ENCODE measurements around the gene PITRM1.
A peak's percentile ranks its signal among the peaks of the same experiment; 100 is the strongest.
"Not testable (repeated sequence)": the region's sequence is repeated elsewhere in the genome, so short reads cannot be mapped to it uniquely, and the experiment has no call there.

The PITRM1 gene

DNA sequence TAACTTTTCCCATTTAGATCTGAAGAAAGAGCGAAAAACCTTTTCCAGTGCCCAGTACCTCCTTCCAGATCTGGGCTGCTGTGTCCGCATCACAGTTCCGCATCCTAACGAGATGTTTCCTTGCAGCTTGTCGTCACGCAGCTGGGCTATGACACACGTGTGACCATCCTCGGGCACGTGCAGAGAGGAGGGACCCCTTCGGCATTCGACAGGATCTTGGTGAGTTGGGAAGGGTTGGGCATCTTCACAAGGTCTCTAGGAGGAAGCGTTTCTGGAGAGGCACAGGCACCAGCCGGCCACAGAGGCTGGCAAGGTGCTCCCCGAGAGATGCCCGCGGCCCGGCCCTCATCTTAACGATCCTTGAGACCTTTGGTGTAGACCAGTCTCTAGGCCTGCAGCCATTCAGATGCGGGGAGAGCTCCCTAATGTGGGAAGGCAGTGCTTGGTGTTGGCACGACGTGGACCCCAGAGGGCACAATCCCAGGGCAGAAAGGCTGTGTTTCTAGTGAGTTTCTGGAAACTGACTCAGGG is 63.9 kb downstream of the PITRM1 start:
- ChIA-PET CTCF (no interaction called here), POLR2A (ENCODE audit: low non-redundant PET) (no interaction called here)
- H3K27ac ChIP-seq: peak overlapping the region; percentile 98
- TF ChIP-seq, protein P1, sequence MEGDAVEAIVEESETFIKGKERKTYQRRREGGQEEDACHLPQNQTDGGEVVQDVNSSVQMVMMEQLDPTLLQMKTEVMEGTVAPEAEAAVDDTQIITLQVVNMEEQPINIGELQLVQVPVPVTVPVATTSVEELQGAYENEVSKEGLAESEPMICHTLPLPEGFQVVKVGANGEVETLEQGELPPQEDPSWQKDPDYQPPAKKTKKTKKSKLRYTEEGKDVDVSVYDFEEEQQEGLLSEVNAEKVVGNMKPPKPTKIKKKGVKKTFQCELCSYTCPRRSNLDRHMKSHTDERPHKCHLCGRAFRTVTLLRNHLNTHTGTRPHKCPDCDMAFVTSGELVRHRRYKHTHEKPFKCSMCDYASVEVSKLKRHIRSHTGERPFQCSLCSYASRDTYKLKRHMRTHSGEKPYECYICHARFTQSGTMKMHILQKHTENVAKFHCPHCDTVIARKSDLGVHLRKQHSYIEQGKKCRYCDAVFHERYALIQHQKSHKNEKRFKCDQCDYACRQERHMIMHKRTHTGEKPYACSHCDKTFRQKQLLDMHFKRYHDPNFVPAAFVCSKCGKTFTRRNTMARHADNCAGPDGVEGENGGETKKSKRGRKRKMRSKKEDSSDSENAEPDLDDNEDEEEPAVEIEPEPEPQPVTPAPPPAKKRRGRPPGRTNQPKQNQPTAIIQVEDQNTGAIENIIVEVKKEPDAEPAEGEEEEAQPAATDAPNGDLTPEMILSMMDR (conservative IDR thresholded peaks at IDR 0.05; ENCODE audit: low read depth): no peak
- no peak for DNase-seq (ENCODE audit: low spot score)

DNA sequence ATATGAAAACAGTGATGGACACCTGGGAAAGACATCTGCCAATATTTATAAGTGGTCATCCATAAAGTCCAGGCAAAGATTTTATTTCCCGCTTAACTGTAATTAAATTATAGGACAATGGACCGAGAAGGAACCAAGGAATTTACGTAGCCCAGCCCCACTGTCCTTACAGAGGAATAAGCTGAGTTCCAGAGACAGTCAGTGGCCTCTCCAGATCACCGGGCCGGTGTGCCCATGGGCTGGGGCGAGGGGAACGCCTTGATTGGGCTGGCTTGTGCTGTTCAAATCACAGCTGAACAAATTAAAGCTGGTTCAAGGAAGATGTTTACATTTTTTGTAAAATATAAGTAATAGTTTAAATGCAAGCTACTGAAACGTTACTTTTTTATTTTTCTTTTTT is 64.5 kb downstream of the PITRM1 start:
- no peak for DNase-seq (ENCODE audit: low spot score)
- CTCF ChIA-PET: no interaction called here
- TF ChIP-seq, protein P1 (conservative IDR thresholded peaks at IDR 0.05; ENCODE audit: low read depth): no peak
- POLR2A ChIA-PET (ENCODE audit: low non-redundant PET): interaction anchor here (0.6 to 1.0 kb wide), 2 partner anchors 27 to 40 kb away, joined by 3 read pairs; no protein-coding TSS in a partner anchor
- H3K27ac ChIP-seq: peak overlapping the region; percentile 98

DNA sequence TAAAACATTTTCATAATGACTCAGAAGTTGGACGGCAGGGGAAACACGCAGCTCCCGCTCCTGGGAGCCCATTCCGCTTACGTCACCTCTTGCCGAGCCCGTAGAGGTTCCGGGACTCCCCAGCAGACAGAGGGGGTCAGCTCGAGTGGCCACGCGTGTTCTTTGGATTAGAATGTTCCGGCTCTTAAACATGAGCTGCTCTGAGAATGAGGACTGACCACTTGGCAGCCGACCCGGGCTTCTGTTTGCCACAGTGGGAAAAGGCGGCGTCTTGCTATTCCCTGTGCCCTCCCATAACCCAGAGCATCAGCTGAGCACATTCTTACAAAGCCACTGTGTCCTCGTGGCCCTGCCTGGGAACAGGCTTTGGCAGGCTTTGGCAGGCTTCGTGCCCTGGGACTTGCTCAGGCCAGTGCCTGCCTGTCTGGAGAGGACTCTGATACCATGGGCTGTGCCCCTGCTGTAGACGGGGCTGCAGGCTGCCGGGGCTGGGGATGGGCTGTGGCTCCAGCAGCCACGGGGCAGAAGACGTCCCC is 65.1 kb downstream of the PITRM1 start:
- H3K27ac ChIP-seq: peak overlapping the region; percentile 98
- POLR2A ChIA-PET (ENCODE audit: low non-redundant PET): interaction anchor here (0.6 to 1.0 kb wide), 2 partner anchors 26 to 39 kb away, joined by 3 read pairs; no protein-coding TSS in a partner anchor
- peak; percentile 87 for DNase-seq (ENCODE audit: low spot score)
- CTCF ChIA-PET: interaction anchor here (0.6 kb wide), 1 partner anchor 48 kb away, joined by 3 read pairs; no protein-coding TSS in a partner anchor
- TF ChIP-seq, protein P1 (conservative IDR thresholded peaks at IDR 0.05; ENCODE audit: low read depth): no peak

DNA sequence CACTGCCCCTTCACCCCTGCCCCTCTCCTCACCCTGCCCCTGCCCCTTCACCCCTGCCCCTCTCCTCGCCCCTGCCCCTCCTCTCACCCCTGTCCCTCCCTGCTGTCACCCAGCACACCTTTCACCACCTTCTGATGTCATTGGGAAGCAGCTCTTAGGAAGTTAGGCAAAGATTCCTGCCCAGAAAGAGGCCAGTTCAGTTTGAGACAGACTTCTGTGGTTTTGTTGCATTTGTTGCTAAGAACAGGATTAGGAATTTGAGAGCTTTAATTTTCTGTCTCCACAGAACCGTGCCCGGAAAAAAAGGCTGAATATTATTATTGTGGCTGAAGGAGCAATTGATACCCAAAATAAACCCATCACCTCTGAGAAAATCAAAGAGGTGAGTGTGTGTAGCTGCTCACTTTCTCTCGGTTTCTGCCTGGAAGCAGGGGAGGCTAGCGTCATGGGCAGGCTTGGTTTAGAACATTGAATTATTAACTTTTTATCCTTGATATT is 65.6 kb downstream of the PITRM1 start:
- ChIA-PET CTCF (interaction anchor here (0.6 kb wide), 1 partner anchor 48 kb away, joined by 3 read pairs; no protein-coding TSS in a partner anchor), POLR2A (ENCODE audit: low non-redundant PET) (interaction anchor here (1.0 kb wide), 1 partner anchor 39 kb away, joined by 3 read pairs; no protein-coding TSS in a partner anchor)

DNA sequence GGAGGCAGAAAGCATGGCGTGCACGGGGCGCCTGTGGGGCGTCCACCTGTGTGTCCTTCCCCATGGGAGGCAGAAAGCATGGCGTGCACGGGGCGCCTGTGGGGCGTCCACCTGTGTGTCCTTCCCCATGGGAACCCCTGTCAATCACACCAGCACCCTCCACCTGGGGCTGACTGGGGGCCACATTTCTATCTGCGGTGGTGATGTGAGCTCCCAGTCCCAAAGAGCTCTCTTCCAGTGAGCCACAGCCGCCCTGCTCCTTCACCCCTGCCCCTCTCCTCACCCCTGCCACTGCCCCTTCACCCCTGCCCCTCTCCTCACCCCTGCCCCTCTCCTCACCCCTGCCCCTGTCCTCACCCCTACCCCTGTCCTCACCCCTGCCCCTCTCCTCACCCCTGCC is 66.3 kb downstream of the PITRM1 start:
- POLR2A ChIA-PET (ENCODE audit: low non-redundant PET); DNase-seq (ENCODE audit: low spot score); CTCF ChIA-PET: not testable (repeated sequence)
- peak overlapping the region; percentile 63 for H3K27ac ChIP-seq

More for the DNA sequence above, 65.6 kb downstream of the PITRM1 start:
- peak overlapping the region; percentile 98 for H3K27ac ChIP-seq
- DNase-seq (ENCODE audit: low spot score): no peak
- TF ChIP-seq, protein P1 (conservative IDR thresholded peaks at IDR 0.05; ENCODE audit: low read depth): no peak

DNA sequence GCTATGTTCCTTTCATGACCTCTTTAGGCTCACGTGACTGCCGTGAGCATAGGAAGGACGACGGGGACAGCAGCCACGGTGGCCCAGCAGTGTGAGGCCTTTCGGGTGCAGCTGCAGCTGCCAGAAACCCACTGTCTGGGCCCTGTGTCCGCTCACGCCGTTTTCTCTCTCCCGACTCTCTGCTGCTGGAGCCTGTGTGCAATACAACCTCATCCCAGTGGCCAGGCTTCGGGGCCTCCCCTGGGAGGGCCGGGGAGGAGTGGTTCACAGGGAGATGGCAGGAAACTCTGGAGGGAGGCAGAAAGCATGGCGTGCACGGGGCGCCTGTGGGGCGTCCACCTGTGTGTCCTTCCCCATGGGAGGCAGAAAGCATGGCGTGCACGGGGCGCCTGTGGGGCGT is 66.7 kb downstream of the PITRM1 start:
- CTCF ChIA-PET: no interaction called here
- TF ChIP-seq, protein P1 (conservative IDR thresholded peaks at IDR 0.05; ENCODE audit: low read depth): no peak
- POLR2A ChIA-PET (ENCODE audit: low non-redundant PET): no interaction called here
- H3K27ac ChIP-seq: peak overlapping the region; percentile 63
- no peak for DNase-seq (ENCODE audit: low spot score)

DNA sequence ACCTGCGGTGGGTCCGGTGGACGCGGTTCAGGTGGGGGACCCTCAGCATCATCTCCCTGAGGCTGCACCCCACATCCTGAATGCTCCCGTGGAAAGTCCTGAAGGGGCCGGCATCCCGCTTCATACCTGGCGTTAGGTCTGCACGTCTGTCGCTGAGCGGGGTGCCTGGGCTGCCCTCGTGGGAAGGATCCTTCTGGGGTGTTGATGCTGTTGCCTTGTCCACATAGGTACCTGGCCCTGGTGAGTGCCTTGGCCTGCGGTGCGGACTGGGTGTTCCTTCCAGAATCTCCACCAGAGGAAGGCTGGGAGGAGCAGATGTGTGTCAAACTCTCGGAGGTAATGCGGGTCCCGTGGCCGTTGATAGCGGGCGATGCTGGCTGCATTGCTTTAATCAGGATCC is 67.4 kb downstream of the PITRM1 start:
- ChIA-PET CTCF (no interaction called here), POLR2A (ENCODE audit: low non-redundant PET) (no interaction called here)
- no peak for DNase-seq (ENCODE audit: low spot score)

More for the DNA sequence above, 67.4 kb downstream of the PITRM1 start:
- TF ChIP-seq, protein P1 (conservative IDR thresholded peaks at IDR 0.05; ENCODE audit: low read depth): no peak
- H3K27ac ChIP-seq: peak overlapping the region; percentile 63

Measured in RWPE1 (cell line).